HG03045 (cell line): Measurements from ENCODE around the gene ZC2HC1C.
"Not testable (repeated sequence)": the region's sequence is repeated elsewhere in the genome, so short reads cannot be mapped to it uniquely, and the experiment has no call there.

ENCODE experiments used
- ATAC-seq: cut with Tn5 transposase; IDR thresholded peaks from one replicate; pipeline ENCODE4 v1.9.1; 2021; ENCODE audit warnings: mild to moderate bottlenecking, moderate library complexity; ENCODE audit not compliant: unreplicated experiment

Gene ZC2HC1C

DNA sequence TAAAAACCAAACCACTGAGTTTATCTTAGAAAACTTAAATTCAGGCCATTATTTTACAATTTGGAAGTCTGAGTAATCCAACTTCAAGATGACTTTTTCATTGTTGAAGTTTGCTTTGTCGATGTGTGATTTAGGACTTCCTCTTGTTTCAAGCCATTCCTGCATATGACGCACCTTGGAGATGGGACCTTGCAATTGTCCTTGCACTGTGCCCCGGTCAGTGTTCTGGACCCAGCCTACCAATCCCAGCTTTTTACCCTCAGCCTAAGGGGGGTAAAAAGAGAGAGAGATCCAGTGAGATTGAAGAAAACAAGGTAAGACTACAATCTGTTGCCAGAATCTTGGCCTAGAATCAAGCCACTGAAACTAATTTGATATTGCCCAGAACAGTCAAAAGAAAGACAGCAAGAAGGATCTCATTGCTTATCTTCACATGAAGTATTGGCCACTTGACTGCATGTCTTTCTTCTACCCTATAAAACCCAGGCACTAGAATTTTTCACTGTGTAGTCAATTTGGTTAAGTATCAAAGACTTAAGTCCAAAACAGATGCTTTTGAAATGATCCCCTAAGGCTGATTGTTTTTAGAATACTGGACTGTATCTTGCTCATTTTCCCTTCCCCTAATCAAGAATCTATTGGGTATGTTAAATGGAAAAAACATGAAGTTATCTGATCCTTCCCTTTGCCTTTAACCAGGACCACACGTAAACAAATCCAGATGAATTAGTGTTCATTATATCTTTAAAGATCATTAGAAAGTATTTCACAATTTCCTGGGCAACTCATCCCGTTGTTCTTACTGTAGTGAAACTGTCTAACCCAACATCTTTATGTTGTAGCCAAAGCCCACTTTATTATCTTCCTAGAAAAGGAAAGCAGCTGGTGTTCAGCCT lies 15.8 kb upstream of the ZC2HC1C start:
- ATAC-seq = no peak

DNA sequence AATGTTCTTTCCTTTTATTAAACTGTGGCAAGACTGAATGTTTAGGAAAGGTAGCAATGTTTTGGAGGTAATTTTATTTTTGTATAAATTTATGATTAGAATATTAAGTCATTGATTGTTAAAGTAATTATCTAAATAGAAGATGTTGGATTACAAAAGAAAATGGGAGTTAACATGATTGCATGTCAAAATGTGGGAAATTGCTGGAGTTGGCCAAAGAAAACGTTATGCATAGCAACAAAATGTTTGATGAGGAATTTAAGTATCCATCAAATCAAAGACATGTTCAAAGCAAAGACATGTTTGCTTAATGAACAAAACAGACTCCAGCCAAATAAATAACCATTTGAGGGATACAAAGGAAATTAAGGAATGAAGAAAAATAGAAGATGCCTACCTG lies 15.0 kb upstream of the ZC2HC1C start:
- ATAC-seq = no peak

DNA sequence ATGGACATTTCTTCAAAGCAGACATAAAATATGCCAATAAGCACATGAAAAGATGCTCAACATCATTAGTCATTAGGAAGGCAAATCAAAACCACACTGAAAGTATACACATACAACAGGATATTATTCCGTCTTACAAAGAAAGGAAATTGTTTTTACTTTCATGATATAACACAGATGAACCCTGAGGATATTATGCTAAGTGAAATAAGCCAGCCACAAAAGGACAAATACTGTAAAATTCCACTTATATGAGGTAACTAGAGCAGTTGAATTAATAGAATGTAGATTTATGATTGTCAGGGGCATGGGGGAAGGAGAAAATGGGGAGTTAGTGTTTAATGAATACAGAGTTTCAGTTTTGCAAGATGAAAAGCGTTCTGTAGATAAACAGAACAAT lies 9.8 kb upstream of the ZC2HC1C start:
- no peak for ATAC-seq

DNA sequence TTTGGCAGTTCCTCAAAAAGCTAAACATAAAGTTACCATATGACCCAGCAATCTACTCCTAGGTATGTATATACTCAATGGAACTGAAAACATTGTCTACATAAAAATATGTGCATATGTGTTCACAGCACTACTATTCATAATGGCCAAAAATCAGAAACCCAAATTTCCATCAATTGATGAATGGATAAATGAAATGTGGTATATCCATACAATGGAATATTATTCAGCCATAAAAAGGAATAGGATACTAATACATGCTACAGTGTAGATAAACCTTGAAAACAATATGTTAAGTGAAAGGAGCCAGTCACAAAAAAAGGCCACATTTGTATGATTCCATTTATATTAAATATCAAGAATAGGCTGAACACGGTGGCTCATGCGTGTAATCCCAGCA lies 9.0 kb upstream of the ZC2HC1C start:
- ATAC-seq = no peak

DNA sequence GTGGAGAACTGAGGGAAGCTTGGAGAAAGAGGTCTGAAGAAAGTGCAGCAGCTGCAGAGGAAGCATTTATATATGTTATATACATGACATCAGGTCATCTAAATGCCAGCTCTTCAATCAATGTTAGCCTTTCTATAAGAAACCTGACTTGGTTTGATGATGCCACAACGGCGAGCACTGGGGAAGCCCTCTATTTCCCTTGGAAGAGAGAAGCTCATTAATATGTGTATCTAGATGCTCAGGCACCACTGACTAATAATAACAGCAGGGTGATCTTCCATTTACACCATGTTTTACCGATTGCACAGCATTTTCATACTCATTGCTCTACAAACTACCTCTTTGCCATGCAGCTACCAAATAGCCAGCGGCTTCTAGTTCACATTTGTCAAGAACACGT lies 6.4 kb upstream of the ZC2HC1C start:
- no peak for ATAC-seq

DNA sequence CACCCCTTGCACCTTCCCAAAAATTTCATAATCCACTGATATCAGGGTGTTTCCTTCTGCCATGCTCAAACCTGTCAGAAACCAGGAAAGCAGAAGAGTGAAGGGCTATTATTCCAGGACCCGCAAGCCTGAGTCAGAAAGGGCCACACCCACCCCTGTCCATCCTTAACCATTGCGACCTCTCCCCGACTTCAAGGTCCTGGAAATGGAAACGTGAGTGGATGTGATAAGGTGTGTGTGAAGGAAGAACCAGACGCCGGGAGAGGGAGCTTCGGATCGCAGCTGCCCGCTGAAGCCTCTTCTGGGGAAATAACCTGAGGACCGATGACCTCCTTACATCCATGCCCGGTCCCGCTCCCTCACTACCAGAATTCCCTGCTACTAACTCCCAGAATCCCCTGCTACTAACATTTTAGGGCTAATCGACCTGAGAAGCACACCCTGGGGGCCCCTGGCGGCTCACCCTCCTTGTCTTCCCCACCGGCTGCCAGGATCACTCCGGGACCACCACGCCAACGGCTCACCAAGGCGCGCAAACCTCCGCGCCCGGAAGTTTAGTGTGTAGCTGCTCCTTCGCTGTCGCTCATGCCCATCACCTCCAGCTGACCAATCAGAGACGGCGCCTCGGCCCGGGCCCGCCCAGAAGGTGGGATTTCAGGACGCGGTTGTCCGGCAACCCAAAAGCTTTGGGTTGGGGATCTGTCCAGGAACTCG lies 5.8 kb upstream of the ZC2HC1C start, which contains the start of gene ACYP1:
TSS of gene ACYP1 (minus strand) at position 534 of the 714 bp plus-strand sequence. CDS start at position 63, 471 bp downstream.
- ATAC-seq = peak; percentile 96

DNA sequence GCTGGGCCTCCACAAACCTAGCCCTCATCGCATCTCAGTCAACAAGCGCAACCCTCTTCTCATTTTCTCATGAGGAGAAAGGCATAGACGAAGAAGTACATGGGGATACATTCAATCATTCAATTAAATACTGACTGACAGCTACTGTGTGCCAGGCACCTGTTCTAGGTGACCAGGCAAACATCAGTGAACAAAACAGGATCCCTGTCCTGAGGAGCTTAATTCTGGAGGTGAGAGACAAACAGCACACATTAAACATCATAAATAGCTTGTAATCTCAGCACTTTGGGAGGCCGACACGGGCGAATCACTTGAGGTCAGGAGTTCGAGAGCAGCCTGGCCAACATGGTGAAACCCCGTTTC lies 5.3 kb upstream of the ZC2HC1C start:
- ATAC-seq = peak; percentile 23

DNA sequence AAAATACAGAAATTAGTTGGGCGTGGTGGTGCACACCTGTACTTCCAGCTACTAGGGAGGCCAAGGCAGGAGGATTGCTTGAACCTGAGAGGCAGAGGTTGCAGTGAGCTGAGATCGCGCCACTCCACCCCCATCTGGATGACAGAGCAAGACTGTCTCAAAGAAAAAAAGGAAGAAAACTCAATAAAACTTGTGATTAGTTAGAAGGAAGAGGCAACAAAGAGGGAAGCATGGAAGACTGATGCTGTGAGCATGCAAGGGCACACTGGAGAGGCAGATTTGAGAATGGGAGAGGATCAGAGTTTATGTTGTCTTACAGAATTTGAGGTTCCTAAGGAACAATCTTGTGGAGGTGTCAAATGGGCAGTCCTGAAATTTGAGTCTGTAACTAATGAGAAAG lies 2.8 kb upstream of the ZC2HC1C start:
- no peak for ATAC-seq

DNA sequence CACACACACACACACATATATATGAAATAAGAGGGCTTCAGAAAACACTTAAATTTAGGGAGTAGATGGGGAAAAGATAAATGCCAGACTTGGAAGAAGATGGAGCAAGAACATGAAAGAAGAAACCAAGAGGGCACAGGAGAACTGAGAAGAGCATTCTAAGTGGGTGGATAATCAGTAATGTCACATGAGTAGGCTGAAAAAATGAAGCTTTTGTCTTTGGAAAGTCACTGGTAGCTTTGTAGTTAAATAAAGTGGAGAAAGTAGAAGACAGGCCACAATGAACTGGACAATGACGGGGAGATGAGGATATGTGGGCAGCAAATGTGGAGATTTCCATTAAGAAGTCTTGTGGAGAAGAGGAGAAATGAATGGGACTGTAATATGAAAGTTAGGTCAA lies 2.2 kb upstream of the ZC2HC1C start:
- ATAC-seq = no peak

DNA sequence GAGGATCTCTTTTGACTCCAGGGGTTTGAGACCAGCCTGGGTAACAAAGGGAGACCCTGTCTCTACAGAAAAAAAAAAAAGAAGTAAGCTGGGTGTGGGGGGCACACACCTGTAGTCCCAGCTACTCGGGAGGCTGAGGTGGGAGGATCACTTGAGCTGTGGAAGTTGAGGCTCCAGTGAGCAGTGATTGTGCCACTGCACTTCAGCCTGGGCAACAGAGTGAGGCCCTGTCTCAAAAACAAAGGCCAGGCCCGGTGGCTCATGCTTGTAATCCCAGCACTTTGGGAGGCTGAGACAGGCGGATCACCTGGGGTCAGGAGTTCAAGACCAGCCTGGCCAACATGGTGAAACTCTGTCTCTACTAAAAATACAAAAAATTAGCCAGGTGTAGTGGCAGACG lies 1.7 kb upstream of the ZC2HC1C start:
- not testable (repeated sequence) for ATAC-seq

DNA sequence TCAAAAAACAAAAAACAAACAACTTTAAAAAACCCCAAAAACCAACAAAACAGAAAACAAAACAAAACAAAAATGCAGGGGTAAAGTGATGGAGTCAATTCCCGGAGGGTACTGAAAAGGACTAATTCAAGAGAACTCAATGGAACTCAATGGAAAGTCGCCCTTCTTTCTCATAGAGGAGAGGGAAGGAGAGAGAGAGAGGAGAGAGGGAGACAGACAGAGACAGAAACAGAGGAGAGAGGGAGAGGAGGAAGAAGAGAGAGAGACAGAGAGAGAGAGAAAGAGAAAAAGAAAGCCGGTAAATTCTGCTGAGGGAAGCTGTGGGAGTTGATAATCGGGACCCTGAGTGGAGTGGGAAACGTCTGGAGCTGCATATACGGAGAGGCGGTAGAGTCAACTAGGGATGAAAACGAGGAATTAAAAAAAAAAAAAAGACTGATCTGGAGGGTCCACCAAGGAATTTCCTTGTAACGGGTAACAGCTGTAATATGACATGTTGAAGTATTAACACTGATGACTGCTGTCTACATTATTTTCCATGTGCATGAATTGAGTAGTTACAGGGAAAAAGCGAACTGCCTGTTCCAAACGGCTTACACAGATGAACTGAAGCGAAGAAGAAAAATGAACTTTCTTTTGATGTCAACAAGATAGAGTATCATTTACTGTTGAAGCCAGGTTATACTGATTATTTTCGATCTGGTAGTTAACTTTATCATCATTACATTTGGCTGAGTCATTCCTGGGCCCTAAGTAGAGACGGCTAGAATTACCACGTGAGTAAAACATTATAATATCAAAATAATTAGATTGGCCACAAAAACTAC lies 934 bp upstream of the ZC2HC1C start:
- no peak for ATAC-seq

DNA sequence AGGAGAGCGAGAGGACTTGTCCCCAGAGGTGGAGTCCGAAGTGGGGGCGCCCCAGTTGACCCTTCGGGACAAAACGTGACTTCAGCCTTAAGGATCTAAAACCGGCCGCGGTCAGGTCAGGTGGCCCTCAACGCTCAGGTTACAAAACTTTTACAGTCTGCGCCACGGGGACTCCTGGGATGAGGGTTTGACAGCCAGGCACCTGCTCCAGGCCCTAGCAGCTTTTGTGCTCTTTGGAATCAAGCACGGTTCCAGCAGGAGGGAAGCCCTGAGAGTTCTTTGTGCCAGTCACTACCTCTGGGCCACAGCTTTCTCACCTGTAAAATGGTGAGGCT lies 337 bp downstream of the ZC2HC1C start:
- no peak for ATAC-seq

DNA sequence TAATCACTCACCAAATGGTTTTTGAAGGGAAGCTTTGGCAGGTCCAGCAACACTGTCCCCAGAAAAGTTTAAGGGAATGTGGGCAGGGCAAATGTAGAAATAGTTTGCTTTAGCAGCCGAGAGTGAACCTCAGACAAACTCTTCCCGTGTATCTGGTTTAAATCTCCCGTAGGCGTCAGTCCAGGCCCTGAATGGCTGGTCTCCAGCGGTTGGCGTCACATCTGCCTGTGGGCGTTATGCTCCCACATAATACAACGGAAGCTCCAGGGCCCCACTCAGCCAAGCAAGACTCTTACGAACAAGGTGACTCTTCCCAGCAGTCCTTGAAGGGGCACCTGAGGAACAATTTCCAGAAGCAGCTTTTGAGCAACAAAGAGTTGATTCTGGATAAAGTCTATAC lies 942 bp downstream of the ZC2HC1C start:
- ATAC-seq = no peak

DNA sequence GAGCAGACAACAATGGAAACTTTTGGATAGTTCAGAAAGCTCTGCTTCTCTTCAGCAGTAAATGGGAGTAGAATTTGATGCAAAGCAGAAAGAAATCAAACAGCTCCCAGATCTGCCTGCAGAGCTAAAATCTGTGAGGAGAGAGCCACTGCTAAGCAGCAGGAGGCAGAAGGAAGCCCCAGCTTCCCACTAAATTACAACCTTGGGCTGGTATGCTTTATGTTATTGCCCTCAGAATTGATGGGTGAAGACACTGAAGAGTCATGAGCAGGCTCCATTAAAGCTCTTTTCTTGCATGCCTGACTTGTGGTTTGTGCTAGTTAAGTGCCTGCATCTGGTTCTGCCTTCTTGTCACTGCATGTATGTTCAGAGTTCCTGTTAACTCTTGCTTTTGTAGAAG lies 8.4 kb downstream of the ZC2HC1C start:
- ATAC-seq = no peak

DNA sequence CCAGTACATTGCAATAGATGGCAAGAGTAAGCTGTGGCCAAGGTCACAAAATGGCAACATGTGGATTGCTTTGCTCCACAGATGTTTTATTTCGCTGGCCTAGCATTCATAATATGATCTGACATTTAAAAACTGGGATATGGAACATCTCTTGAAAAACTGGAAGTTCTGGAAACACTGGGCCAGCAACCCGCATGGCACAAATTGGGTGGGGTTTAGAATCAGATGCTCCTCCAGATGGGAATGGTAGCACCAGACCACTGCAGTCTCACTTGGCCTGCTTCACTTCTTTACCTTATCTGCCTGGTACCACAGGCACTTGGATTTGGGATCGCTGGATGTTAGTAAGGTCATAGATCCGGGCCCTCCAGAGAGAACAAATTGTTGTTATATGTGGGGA lies 10.1 kb downstream of the ZC2HC1C start:
- ATAC-seq = no peak

DNA sequence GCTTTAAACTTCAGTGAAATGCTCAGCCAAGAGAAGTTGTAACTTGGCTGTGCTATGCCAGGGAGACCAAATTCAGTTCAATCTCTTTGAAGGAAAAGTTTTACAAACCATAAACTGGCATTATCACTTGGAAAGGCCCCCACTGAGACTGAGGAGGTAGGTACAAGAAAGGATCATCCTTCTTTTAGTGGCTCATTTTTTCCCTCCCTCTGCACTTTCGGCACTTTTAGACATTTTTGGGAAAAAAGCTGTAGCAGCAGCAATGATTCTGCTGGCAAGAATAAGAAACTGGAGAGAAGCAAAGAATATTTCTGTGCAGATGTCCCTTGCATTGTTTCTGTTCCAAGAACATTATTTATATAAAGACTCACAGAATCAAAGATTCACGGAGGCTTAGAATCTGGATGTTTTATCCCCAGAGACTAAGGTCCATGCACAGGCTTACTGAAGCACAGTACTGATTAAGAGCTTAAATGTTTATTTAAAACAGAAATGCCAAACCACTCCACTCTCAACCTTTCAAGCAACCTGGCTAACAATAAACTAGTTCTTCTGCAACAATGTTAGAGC lies 12.3 kb downstream of the ZC2HC1C start:
- no peak for ATAC-seq

DNA sequence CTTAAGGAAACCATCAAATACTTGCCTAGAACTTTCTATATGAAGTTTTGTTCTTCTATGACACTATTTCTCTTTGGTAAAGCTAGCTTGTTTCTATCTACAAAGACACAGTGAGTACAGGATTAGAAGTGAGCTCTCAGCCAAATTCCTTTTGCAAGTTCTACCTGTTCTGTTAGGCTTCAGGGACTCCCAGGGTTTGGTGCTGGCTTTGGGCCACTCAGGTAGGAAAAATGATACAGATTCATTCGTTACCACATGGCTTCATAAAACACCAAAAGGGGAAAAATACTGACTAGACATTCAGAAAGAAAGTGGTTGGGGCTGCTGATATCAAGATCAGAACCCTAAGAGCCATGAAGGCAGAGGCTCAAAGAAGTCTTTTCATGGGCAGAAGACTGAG lies 13.8 kb downstream of the ZC2HC1C start:
- ATAC-seq = no peak

DNA sequence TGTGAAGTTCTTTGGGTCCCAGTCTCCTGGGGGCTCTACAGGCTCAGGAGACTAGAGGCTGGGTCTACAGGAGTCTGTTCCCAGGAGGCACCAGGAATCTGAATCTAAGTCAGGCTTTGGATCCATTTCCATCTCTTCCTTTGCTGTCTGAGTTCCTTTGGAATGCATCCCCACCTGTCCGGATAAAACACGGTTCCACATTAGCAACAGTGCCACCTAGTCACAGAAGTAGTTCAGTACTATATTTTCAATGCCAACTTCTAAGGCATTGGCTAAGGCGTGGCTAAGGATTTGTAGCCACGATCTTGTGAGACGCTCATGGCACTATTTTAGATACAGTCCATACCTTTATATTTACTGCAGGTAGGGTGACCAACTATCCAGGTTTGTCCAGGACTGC lies 15.1 kb downstream of the ZC2HC1C start:
- no peak for ATAC-seq

DNA sequence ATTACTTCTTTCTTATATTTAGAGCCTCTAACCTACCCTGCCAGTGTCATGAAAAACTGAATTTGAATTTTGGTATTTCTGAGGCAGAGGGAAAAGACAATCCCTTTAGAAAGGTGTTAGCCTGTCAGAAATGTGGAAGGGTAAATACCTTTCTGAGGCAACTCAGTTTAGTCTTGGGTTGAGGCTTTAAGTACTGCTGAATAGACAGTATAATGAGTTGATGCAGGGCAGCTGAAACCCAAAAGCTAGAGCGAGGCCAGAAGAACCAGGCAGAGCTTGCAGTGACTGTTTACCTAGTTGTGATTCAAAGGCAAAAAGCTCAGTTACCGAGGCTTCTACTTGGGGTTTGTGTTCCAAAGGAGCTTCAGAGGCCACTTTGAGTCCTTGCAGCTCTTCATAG lies 18.7 kb downstream of the ZC2HC1C start:
- no peak for ATAC-seq

DNA sequence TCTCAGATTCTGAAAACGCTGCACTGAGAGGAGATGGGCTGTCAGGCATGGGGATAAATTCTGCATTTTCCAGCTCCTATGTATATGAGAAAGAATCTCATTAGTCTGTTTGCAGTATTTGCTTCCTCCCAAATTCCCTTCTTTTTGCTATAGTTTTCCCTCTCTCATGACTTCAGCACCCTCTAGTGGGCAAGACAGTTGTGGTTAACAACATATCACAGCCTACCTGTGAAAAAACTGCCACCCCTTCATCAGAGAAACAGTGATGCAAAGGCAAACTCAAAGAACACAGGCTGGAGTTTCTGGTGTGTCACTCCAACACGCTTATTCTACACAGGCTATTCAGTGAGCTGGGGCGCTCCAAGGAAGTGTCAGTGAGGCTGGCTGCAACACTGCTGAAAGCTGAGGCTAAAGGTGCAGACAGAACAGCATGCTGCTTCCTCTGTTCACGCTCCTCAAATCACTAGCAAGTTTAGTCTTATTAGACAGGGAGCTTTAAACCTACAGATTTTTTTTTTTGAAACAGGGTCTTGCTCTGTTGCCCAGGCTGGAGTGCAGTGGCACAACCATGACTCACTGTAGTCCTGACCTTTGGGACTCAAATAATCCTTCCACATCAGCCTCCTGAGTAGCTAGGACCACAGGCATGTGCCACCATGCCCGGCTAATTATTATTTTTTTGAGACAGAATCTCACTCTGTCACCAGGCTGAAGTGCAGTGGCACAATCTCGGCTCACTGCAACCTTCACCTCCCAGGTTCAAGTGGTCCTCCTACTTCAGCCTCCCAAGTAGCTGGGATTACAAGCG lies 19.3 kb downstream of the ZC2HC1C start:
- ATAC-seq = no peak
